Activated effector memory CD4-positive, alpha-beta T cell treated with Interleukin-2 at 50 U/mL for 16 hours (primary cell): Measurements from ENCODE around the gene CDC34.

Source experiments
- DNase-seq: peaks from one replicate; pipeline ENCODE4 v3.0.0-alpha.2; 2020

The CDC34 gene

DNA sequence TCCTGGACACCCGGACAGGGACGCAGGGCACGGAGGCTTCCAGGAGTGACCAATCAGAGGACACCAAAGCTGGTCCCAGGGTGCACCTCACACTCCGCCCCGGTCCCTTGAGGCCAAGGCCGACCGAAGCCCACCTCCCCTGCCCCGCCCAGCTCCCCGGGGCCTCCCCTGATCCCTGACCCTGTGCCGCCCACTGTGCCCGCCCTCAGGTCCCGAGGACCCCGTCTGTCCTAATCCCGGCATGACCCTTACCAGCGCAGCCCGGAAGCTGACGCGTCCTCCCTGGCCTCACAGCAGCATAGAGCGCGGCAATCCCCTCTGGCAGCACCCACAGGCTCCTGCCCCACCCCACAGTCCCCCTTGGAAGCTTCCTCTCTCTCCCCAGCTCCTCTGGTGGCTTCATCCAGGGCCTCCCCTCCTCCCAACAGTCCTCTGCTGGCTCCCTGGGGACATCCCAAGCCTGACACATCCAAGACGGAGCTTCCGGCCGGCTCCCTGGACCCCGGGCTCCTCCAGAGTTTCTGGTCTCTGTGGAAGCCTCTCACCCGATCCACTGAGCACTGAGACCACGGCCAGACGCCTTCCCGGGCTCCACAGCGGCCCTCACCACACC lies 7.4 kb upstream of the CDC34 start:
- no peak for DNase-seq

- DNase-seq: no peak
These were observed 6.5 kb upstream of the CDC34 start for GRCh38 chr19:525029-525428.

GRCh38 chr19:525857-526419 lies 5.6 kb upstream of the CDC34 start:
- DNase-seq: no peak

DNA sequence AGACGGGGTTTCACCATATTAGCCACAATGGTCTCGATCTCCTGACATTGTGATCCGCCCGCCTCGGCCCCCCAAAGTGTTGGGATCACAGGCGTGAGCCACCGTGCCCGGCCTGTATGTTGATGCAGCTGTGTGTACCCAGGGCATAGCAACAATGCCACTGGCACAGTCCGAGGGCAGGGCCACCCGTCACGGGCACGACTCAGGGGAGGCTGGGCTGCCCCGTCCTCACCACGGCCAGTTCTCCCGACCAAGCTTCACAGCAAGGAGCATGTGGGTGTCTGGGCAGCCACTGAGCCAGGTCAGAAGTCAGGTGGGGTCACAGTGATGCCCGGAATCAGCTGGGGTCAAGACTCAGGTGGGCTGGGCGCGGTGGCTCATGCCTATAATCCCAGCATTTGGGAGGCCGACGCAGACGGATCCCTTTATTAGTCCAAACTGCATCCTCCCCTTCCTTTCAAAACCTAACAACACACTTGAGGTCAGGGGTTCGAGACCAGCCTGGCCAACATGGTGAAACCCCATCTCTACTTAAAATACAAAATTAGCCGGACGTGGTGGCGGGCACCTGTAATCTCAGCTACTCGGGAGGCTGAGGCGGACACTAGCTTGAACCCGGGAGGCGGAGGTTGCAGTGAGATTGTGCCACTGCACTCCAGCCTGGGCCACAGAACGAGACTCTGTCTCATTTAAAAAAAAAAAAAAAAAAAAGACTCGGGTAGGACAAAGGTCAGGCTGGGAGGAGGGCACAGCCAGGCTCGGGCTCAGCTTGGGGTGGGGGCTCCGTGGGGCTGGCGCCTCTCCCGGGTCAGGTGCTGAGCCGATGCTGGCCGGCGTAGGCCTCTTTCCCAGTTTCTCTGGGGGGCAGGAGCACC lies 1.2 kb upstream of the CDC34 start:
- DNase-seq: no peak

DNA sequence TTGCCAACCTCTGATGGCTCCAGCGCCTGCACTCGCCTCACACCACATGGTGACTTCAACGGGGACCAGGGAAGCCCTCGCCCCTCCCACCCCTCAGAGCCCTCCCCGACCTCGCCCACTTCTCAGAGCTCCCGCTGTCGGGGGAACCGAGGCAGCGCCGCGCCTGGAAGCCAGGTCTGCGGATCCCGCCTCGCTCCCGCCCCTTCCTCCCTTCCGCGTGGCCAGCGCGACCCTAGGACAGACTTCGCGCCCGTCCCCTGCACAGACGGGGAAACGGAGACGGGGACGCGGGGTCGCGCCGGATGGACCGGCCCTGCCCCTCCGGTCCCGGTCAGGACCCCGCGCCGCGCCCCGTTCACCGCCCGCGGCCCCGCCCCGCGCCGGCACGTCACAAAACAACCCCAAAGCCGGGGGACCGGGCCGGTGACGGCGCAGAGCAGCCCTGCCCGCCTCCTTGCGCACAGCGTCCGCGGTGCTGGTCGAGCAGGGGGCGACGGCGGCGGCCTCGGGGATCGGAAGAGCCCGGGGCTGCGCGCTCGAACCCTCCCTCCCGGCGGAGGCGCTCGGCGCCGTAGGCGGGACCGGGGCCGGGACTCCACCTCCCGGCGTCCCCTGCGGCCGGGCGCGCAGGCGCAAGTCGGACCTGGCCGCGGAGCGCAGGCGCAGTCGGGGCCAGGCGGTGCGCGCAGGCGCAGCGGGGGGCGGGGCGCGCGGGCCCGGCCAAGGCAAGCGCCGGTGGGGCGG lies 379 bp upstream of the CDC34 start:
- DNase-seq: peak; percentile 87

GRCh38 chr19:532561-533363 lies 1.2 kb downstream of the CDC34 start:
- DNase-seq: peak; percentile 14

- DNase-seq: no peak
These were observed 2.0 kb downstream of the CDC34 start for GRCh38 chr19:533364-534058.

- DNase-seq: no peak
These were observed 2.5 kb downstream of the CDC34 start for GRCh38 chr19:534088-534487.

DNA sequence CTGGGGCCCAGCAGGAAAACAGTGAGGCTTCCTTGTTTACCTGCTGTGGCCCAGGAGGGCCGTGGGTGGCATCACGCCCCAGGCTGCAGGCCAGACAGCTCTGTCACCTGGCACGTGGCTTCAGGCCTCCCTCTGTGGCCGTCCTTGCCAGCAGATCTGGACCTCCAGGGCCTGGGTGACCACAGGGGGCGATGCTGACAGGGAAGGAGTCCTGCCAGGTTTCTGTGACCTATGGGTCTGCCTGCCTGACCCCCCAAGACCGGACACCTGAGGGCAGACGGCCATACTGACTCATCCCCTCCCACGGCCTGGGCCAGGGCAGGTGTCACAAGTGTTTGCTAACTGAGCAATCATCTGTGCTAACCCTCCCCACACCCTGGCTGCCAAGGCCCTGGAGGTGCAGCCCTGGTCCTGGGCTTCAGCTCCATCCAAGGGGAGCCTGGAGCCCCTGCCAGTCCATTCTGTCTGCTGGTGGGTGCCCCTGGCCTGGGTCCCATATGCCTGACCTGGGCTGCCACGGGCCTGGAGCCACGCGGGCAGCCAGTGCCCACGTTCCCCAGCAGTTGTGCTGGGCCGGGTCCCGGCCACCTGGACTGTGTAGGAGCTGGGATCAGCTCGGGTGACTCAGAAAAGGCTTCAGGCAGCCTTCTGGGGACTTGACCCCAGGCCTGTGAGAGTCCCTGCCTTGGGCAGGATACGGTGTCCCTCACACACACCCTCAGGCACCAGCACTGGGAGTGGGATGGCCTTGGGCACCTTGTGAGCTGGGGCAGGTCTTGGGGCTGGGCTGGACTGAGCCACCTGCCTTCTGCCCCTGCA lies 3.7 kb downstream of the CDC34 start:
- DNase-seq: no peak

GRCh38 chr19:536031-536880 lies 4.7 kb downstream of the CDC34 start:
- DNase-seq: no peak

GRCh38 chr19:536881-537404 lies 5.4 kb downstream of the CDC34 start:
- DNase-seq: no peak

DNA sequence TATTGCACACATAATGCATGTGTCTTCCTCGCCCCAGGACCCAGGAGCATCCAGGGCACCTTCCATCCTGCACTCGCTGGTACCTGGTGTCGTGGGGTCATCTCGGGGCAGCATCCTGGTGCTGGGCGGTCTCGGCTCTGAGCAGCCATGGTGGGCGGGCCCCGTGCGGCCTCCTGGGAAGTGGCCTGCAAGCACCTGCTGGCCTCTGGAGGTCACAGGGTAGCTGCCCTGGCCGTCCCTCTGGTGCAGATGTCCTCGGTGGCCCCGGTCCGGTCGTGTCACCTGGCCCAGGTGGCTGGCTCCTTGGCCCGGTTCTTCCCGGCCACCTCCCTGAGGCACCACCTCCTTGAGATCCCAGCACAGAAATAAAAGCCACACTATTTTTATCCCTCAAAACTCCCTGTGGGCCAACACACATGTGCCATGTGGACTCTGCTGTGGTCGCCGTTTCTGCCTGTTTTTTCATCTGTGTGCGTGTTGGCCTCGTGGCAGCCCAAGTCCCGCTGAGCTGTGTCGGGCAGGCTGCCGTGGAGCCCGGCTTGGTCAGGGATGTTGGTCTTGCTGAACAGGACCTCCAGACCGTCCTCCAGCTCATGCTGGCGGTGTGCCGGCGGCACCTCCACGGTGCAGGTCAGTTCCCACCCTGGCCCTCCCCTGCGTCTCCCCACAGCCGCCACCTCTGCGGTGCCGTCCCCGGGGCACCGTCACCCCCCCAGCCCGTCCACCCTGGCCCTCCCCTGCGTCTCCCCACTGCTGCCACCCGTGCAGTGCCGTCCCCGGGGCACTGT lies 7.3 kb downstream of the CDC34 start:
- no peak for DNase-seq

GRCh38 chr19:539429-540030 lies 8.0 kb downstream of the CDC34 start:
- DNase-seq: no peak

GRCh38 chr19:540867-541637 lies 9.5 kb downstream of the CDC34 start:
- DNase-seq: no peak

GRCh38 chr19:541699-542098 lies 10.1 kb downstream of the CDC34 start:
- DNase-seq: no peak

DNA sequence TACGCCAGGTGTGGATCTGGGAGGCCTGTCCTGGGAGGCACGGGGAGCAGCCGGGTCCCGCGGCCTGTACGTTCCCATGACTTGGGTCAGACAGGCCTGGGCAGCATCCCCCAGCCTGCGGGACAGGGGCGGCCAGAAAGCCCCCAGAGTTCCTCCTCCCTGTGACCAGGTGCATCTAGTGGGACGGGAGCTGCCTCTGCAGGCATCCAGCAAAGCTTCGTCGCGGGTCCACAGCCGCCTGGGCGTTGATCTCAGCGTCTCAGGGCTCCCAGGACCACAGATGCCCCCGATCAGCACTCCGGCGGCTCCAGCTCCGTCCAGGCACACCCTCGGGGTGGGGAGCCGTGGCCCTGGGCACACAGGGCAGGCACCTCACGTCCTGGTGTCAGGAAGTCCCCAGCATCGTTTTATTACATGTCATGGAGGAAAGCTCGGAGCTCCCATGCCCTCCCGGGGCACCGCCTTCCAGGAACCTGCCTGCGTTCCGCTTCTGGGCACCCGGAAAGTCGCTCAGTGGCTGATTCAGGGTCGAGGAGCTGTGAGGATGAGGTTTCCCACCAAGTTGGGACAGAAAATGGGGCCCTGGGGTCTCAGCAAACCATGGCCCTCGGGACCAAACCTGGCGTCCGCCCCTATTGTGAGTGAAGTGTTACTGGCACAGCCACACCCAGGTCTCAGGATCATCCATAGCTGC lies 10.8 kb downstream of the CDC34 start:
- DNase-seq: no peak
